ENCODE results near the gene CAMK2G.
"Not testable (repeated sequence)": the region's sequence is repeated elsewhere in the genome, so short reads cannot be mapped to it uniquely, and the experiment has no call there.

CAMK2G gene

GRCh38 chr10:73902351-73902750 is 28.0 kb upstream of the CAMK2G start:
- no peak for DNase-seq (ENCODE audit: low read depth)

- DNase-seq (ENCODE audit: low read depth), result no peak
These were observed 26.9 kb upstream of the CAMK2G start for GRCh38 chr10:73901261-73901660.

- DNase-seq (ENCODE audit: low read depth), result no peak
These were observed 25.7 kb upstream of the CAMK2G start for GRCh38 chr10:73900064-73900463.

GRCh38 chr10:73899423-73899822 is 25.1 kb upstream of the CAMK2G start:
- peak; percentile 72 for DNase-seq (ENCODE audit: low read depth)

GRCh38 chr10:73898730-73899410 is 24.5 kb upstream of the CAMK2G start:
- no peak for DNase-seq (ENCODE audit: low read depth)

GRCh38 chr10:73897693-73898092 is 23.3 kb upstream of the CAMK2G start:
- DNase-seq (ENCODE audit: low read depth), result no peak

GRCh38 chr10:73895381-73895780 is 21.0 kb upstream of the CAMK2G start:
- not testable (repeated sequence) for DNase-seq (ENCODE audit: low read depth)

GRCh38 chr10:73894245-73894971 is 20.1 kb upstream of the CAMK2G start:
- peak; percentile 71 for DNase-seq (ENCODE audit: low read depth)

GRCh38 chr10:73893426-73893825 is 19.1 kb upstream of the CAMK2G start:
- no peak for DNase-seq (ENCODE audit: low read depth)

- no peak for DNase-seq (ENCODE audit: low read depth)
These were observed 18.1 kb upstream of the CAMK2G start for GRCh38 chr10:73892310-73893030.

- no peak for DNase-seq (ENCODE audit: low read depth)
These were observed 17.2 kb upstream of the CAMK2G start for GRCh38 chr10:73891540-73891939.

GRCh38 chr10:73890830-73891229 is 16.5 kb upstream of the CAMK2G start:
- not testable (repeated sequence) for DNase-seq (ENCODE audit: low read depth)

- no peak for DNase-seq (ENCODE audit: low read depth)
These were observed 15.9 kb upstream of the CAMK2G start for GRCh38 chr10:73890261-73890660.

GRCh38 chr10:73889416-73889815 is 15.1 kb upstream of the CAMK2G start:
- not testable (repeated sequence) for DNase-seq (ENCODE audit: low read depth)

- DNase-seq (ENCODE audit: low read depth), result no peak
These were observed 14.7 kb upstream of the CAMK2G start for GRCh38 chr10:73889014-73889413.

- no peak for DNase-seq (ENCODE audit: low read depth)
These were observed 14.2 kb upstream of the CAMK2G start for GRCh38 chr10:73888514-73888913.

GRCh38 chr10:73887294-73888039 is 13.1 kb upstream of the CAMK2G start:
- peak; percentile 92 for DNase-seq (ENCODE audit: low read depth)

GRCh38 chr10:73886661-73887293 is 12.4 kb upstream of the CAMK2G start:
- no peak for DNase-seq (ENCODE audit: low read depth)

- no peak for DNase-seq (ENCODE audit: low read depth)
These were observed 11.8 kb upstream of the CAMK2G start for GRCh38 chr10:73886085-73886529.

GRCh38 chr10:73884017-73884416 is 9.7 kb upstream of the CAMK2G start:
- DNase-seq (ENCODE audit: low read depth), result no peak

GRCh38 chr10:73881221-73881919 is 7.0 kb upstream of the CAMK2G start:
- no peak for DNase-seq (ENCODE audit: low read depth)
